ENCODE data around the gene CTDNEP1.

CTDNEP1 gene

DNA sequence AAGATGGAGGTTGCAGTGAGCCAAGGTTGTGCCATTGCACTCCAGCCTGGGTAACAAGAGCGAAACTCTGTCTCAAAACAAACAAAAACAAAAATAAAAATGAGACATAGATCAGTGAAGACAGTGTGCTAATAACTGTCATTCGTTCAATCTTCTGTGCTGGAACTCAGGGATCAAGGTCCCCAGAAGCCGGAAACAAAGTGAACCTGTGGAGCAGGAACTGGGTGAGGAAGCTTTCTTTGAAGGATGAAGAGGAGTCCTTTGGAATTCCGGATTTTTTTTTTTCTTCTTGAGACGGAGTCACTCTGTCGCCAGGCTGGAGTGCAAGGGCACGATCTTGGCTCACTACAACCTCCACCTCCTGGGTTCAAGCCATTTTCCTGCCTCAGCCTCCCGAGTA, 27.9 kb upstream of the CTDNEP1 start:
- DNase-seq: no peak

DNA sequence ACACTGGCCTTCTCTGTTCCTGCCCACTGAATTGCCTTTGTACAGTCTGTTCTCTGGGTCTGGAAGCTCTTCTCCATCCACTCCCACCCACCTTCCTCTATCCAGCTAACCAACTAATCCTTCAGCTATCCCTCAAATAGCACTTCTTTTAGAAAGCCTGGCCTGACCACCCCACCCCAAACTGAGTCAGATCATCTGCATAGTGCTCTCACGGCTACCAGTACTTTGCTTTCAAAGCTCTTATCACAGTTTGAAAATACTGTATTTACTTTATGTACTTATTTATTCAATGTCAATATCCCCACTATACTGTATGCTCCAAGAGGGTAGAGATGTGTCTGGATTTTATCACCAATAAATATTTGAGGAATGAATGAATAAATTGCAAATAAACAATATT, 15.2 kb upstream of the CTDNEP1 start:
- DNase-seq: no peak

DNA sequence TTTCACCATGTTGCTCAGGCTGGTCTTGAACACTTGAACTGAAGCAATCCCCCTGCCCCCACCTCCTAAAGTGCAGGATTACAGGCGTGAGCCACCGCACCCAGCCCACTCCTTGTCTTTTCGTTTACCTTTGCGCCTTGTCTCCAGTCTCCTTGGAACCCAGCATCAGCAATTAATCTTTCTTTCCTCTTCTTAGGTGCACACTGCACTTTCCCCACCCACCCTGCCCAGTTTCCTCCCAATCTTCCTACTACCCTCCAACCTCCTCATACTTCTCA, 12.2 kb upstream of the CTDNEP1 start:
- DNase-seq: no peak

DNA sequence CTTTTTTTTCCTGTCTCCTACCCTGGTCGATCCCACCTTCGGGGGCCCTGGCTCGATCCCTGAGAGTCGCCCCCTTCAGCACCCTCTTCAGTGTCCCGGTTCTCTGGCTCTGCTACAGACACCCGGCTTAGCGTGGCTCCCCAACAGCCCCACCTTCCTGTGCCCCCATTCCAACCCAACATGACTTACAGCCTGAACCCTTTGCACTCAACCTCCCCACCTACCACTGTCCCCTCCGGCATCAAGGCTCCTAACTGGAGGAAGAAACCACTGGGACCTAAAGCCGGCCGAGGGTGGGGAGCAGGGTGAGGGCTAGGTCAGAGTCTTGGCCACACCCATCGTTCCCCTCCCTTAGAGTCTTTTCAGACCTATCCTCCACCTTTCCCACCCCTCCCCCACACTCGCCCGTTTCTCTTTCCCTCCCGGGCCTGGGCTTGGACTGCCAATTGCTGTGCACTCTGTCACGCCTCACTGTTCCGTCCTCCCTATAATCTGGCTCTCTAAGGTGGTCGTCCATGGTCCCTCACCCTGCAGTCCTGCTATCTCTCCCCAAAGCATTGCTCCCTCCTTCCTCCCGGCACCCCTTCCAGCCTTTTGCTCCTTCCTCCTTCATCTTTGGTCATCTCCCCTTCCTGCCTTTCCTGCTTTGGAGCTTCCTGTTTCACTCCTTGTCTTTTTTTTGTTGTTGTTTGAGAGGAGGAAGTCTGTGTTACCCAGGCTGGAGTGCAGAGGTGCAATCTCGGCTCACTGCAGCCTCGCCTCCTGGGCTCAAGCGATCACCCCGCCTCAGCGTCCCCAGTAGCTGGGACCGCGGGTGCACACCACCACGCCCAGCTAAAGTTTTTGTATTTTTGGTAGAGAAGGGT, 11.6 kb upstream of the CTDNEP1 start:
- no peak for DNase-seq

DNA sequence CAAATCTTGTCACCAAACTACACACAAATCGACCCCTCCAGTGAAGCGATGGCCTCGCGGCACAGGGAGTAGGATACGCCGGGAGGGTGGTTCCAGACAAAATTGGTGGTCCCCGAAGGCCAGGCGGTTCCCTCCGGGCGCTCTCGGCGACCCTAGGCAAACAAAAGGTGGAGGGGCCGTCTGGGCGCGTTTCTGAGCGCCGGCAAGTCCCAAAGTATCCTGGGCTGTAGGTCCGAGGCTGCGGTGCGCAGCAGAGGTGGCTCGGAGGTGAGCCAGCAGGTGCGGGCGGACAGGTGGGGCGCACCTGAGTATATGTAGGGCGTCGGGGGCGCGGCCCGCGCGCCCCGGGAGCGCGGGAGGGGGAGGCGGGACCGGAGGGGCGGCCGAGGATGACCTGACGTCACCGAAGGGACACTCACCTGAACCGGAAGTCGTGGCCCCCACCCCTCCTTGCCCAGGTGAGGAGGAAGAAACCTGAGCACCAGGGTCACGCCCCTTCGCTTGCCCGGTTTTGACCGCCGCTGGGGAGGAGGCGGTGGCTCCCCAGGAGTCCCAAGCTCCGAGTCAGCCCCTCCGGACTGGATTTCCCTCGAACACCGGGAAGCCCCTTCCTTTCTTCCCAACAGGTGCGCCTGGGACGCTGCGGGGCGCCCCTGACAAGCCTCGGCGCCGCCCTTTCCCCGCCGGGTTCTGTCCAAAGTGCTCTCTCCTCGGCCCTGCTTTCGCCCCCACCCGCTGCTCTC, 10.8 kb upstream of the CTDNEP1 start, which contains the start of gene CLDN7:
Gene CLDN7, minus strand, starts transcription at position 287 of the 743 bp plus-strand sequence. CDS start 435 bp downstream, outside the sequence.
- DNase-seq: no peak

DNA sequence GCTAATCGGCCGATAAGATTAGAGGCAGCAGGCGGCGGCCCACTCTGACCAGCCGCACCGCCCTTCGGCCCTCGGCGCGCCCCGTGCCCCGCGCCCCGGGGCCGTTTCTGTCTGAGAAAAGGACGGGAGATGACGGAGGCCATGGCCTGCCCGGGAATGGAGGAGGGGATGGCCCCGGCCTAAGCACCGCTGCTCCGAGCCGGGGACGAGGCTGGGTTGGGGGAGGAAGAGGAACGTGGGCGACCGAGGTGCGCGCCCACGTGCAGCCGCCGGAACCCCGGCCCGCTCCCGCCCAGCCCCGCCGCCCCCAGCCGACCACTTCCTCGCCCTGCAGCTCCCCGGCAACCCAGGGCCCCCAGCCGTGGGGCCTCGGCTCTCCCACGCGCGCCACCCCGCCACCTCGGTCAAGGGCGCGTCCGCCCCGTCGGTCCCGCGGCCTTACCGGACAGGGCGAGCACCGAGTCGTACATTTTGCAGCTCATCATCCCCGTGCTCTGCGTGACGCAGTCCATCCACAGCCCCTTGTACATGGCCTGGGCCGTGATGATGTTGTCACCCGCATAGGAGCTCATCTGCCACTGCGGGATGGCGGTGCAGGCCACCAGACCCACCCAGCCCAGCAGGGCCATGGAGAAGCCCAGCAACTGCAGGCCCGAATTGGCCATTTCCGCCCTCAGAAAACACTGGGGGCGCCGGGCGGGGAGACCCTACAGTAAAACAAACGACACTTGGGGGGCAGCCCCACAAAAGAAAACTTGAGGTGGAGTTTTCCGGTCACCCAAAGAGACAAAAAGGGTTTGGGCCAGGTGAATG, 10.1 kb upstream of the CTDNEP1 start:
- peak in 3 of 5 experiments; percentile 10 to 48 (median 22) for DNase-seq

DNA sequence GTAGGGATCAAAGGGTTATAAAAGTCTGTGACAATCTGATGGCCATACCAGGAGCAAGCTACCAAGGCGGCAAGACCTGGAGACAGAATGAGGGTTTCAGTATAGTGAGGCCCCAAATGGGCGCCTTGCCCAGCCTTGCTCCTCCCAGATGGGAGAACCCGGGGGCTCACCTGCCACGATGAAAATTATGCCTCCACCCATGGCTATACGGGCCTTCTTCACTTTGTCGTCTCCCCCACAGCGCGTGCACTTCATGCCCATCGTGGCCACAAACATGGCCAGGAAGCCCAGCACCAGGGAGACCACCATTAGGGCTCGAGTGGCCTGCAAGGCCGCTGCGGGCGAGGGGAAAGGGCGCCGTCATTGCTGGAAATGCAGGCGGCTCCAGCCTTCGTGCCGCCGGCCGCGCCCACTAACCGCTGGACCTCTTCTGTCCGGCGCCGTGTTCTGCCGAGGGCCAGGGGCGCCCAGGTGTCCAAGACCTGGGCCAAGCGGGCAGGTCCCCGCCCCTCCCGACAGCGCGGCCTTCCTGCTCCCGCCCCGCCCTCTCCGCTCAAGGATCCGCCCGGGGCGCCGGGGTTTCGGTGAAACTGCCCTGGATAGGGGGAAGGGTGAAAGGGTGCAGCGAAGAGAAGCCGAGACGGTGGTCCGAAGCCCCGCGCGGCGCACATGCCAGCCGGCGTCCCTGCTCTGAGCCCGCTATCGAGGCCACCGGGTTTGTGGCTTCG, 9.3 kb upstream of the CTDNEP1 start:
- DNase-seq: peak in 2 of 5 experiments; percentile 23 to 30

DNA sequence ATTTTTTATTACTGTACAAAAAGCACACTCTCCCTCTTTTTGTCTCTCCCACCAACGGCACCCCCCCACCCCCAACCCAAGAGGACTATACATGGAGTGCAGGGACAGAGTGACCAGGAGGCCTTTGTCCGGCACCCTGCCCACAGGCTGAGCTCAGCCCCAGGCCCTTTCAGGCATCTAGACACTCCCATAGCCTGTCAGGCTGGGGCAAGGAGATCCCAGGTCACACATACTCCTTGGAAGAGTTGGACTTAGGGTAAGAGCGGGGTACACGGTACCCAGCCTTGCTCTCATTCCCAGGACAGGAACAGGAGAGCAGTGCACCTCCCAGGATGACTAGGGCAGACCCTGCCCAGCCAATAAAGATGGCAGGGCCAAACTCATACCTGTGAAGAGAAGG, 8.6 kb upstream of the CTDNEP1 start:
- no peak for DNase-seq

DNA sequence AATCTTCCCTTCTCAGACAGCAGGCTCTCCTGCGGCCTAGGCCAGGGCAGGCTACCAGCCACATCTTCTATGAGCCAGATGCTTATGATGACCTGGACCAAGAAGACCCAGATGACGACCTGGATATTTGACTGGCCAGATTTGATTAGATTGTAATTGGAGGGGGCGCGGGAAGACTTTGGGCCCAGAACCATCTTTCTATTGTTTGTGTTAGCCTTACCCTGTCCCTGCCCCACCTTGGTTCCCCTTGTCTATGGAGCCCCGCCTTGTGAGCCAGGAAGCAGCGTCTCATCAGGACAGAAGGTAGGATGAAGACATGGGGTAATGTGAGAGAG, 8.0 kb upstream of the CTDNEP1 start:
- DNase-seq: no peak

DNA sequence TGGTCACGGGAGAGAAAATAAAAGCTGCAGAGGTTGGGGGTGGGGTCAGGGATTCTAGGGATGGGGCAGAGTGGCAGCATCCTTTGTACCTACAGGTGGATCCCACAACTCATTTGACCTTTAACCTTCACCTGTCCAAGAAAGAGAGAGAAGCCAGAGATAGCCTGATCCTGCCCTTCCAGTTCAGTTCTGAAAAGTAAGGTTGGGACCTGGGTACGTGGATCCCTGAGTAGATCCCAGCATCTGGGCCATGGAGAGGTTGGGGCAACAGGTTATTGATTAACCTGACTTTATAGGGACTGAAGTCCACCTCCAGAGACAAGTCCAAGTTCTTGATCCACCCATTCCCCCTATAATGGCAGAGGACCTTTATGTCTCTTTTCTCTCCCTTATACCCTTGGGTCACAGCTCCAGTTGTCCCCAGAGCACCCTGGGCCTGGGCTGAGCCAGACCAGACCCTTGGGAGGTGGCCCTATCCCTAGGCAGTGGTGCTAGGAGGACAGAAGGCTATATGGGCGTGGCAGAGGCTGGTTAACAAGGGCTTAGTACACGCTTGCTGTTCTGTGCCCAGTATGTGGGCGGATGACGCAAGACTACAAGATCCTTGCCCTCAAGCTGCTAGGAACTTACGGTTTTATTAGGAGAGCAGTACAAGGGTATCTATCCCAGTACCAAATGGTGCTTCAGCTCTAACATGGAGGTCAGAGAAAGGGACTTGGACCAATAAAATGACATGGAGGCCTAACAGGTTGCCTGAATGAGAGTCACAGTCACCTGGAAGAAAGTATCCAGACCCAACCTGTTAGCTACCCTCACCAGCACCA, 7.4 kb upstream of the CTDNEP1 start:
- no peak for DNase-seq

DNA sequence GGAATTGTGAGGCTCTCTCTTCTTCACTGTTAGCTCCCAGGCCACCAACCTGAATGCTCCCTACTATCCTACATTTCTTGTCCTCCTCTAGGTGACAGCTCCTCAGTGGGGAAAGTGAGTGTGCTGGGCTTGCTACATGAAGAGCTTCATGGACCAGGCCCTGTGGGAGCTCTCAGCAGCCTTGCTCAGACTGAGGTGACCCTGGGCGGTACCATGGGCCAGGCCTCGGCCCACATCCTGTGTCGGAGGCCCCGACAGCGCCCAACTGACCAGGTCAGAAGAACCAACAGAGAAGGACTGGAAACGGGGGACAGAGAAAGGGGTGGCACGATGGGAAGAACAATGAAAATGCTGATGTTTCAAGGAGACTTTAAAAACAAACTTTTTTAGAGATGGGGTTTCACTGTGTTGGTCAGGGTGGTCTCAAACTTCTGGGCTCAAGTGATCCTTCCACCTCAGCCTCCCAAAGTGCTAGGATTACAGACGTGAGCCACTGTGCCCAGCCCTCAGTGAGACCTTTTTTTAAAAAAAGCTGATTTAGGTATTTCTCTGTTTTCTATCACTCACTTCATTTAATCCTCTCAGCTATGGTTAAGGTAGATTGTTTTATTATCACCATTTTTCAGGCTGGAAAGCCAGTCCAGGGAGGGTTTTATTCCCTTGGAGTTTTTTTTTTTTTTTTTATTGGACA, 5.4 kb upstream of the CTDNEP1 start:
- DNase-seq: no peak

DNA sequence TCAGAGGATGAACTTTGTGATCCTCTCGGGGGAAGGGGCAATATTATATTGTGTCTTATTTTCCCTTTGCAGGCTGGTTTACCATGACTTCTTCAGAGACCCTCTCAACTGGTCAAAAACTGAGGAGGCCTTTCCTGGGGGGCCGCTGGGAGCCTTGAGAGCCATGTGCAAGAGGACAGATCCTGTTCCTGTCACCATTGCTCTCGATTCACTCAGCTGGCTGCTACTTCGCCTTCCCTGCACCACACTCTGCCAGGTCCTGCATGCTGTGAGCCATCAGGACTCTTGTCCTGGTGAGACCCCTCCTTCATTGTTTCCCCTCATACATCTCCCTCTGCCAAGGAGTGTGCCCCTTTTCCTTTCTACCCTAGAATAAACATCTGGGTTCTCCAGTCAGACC, 3.0 kb upstream of the CTDNEP1 start:
- DNase-seq: no peak

DNA sequence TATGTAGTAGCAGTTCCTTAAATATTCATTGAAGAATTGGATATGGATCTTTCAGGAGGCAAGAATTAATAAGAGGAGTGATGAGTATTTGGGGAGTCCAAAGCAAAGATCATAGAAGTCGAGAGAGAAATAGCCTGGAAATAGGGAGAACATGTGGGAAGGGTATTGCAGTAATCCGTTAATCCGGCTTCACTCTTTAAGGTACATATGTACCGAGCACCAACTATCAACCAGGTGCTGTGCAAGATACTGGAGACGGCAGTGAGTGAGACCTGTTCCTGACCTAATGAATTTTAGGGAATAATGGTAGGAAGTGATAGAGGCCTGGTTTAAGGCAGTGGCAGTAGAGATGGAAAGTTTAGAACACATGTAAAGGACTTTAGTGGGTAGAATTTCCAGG, 1.5 kb upstream of the CTDNEP1 start:
- DNase-seq: no peak

DNA sequence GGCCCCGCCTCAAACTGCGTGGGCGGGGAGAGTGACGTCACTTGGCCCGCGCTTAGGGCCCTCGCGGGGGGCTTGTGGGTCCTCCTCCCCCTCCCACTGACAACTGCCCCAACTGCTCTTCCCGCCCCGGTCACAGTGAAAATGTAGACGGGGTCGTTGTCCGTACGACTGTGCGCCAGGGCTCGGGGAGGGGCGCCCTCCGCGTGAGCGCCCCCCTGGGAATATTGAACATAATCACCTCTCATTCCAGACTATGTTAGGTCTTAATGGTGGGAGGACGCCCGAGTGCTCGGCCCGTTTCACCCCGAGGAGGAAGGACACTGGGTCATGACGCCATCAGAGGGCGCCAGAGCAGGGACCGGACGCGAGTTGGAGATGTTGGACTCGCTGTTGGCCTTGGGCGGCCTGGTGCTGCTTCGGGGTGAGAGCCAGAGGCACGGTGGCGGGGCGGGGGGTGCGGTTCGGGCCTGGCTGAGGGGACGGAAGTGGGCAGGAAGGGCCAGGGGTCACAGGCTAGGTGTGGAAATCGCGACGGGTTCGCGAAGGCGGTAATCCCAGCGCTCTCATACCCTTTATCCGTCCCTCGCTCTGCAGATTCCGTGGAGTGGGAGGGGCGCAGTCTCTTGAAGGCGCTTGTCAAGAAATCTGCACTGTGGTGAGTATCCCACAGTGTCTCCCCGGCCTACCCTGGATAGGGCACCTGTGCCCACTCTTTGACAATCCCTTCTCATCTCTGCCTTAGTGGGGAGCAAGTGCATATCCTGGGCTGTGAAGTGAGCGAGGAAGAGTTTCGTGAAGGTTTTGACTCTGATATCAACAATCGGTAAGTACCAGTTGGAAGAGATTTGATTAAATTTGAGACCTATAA, 876 bp upstream of the CTDNEP1 start, which contains the start of gene ELP5:
Gene ELP5, plus strand, starts transcription at position 40 of the 868 bp plus-strand sequence. Its CDS starts 336 bp downstream, at position 376.
- DNase-seq: peak; percentile 62 to 93 (median 81)

DNA sequence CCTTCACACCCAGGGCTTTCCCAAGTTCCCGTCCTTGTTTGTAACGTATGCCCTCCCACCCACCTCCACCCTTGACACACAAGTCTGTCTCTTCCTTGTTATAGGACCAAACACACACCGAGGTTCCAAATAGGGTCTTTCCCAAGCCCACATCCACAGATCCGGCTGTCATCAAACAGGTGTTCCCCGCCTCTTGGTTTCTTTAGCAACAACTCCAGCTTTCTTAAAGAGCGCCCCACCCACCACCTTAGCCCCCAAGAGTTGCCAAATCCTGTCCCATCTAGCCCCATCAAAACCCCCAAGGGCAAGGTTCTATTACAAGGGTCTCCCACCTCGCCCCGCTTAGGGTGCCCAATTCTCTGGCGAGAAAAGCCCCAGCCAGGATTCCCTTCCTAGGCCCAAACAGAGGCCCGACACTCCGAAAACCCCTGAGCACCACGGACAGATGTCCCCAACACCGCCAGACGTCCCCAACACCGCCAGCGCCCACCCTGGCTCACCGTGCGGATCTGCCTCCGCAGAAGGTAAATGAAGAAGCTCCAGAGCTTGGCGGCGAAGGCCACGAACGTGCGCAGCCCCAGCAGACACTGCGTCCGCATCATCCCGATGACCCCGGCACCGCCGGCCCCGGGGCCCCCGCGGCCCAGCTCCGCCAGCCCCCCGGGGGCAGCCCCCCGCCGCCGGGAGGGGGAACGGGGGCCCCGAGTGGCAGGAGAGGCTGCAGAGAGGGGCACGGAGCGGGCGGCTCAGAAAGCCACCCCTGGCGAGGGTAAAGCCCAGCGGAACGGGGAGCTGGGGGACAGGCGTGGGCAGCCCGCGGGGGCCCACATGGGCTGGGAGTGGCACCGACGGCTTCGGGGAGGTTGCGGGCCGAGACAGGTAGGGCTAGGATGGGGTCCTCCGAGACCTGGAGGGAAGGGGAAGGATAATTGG, 573 bp downstream of the CTDNEP1 start:
- no peak for DNase-seq

DNA sequence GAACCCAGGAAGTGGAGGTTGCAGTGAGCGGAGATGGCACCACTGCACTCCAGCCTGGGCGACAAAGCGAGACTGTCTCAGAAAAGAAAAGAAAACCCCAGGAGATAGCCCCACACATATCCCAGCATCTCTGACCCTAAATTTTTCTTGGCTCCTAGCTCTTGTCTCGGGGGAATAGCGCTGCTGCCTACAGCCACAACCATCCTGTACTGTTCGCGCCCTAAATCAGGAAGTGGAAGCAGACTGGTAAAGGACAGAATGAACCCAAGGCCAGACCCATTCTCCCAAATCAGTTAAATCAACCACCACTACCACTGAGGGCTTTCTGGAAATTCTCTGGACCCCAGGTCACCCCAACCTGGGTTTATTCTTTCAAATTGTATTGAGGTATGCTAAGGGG, 1.7 kb downstream of the CTDNEP1 start:
- DNase-seq: no peak

DNA sequence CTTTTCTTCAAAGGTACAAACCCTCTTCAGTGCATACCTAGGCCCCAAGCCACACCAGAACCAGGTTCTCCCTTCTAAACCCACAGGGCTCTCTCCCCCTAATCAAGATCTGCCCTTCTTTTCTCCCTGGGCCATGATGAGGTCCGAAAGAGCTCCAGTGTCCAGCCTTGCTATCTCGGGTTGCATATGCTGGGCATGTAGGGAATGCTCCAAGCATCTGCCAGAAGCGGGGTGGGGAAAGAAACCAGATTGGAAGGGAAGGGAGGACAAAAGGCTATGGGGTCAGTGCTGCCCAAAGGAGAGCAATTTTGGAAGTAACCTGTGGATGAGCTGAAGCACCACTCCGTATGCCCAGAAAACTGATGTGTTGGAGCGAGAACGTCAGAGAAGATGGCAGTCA, 2.3 kb downstream of the CTDNEP1 start:
- no peak for DNase-seq

DNA sequence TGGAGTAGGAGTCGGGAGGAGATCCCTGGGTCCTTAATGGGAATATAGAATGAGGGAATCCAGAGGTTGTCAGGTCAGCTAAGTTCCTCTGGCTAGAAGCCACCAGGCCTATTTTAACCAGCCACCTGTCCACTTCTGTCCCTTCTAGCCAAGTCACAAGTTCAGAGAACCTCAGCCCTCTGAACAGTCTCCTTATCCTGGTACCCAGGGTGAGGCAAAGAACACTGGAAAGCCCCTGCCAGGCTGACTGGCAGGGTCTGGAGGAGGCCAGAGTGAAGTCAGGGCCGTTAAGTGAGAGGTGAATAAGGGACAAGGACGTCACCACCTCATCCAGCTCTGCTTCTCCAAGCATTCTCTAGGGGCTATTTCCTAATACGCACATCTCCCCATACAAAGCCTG, 2.7 kb downstream of the CTDNEP1 start:
- DNase-seq: no peak

DNA sequence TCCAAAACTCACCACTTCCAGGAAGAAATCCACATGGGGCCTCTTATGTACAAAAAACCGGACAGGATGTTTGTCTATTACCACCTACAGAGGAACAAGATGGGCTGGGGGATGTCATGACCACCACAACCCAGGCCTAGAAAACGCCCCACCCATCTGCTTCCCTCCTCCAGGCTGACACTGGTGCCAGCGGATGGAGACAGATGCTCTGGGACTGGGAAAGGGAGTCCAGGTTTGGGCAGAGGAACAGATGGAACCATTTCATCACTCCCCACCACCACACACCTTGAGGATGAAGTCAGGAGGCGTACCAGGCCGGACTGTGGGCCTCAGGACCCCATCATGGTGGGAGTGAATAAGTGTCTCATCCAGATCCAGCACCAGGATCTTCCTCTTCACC, 4.8 kb downstream of the CTDNEP1 start:
- DNase-seq: no peak

Measured in T-helper 2 cell (primary cell).